HG03060 (cell line): ENCODE data around the gene USP7.
"Not testable (repeated sequence)": the region's sequence is repeated elsewhere in the genome, so short reads cannot be mapped to it uniquely, and the experiment has no call there.

Experiments
- ATAC-seq: cut with Tn5 transposase; IDR thresholded peaks from one replicate; pipeline ENCODE4 v1.9.1; 2021; ENCODE audit warnings: low read depth, moderate number of reproducible peaks; ENCODE audit not compliant: unreplicated experiment

USP7 gene

DNA sequence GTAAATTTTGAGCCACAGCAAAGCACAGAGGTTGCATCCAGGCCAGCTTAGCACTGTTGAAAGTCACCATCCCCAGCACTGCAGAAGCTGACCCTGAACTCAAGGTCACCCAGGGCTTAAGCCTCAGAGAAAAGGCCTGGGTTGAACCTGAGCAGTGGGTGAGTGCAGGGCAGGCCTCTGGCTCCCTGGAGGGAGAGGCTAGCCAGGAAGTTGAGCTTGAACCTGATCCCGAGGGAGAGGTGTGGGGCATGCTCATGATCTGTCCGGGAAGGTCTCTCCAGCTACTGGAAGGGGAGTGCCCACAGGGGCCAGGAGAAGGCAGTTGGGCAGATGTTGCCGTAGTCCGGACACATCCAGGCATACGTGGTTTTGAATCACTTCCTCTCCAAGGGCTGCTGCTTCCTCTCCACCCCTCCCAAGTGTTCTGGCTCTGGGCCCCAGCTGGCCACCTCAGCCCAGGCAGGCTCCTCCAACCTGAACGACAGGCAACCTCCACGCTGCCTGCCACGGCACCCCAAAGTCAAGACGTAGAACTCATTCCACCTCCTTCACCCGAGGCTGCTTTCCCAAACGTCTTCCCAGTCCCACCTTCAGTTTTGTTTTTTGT lies 113.3 kb downstream of the USP7 start:
- ATAC-seq, result no peak

DNA sequence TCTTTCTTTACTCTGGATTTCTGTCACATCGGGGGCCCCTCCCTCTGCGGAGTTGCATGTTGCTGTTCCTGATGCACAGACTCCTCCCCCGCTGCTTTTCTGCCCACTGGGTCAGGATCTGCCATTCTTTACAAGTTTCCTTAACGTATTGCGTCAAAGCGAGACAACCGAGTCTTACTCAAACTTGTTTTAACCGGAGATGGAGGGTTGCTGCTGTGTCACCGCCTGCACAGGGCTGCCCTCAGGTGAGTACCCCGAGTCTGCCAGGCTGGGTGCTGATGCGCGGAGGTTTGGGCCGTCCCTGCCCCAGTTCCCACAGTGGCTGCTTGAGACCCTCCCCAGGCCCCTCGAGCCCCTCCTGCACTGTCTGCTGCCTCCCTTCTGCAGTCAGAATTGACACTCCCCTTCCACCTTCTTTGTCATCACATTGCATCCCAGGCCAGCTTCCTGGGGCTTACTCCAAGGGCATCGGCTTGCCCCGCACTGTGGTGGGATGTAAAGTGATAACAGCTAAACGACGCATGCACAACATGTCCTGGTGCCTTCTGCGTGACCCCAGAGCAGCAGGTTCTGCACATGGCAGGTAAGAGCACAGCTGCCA lies 114.2 kb downstream of the USP7 start:
- ATAC-seq, result no peak

DNA sequence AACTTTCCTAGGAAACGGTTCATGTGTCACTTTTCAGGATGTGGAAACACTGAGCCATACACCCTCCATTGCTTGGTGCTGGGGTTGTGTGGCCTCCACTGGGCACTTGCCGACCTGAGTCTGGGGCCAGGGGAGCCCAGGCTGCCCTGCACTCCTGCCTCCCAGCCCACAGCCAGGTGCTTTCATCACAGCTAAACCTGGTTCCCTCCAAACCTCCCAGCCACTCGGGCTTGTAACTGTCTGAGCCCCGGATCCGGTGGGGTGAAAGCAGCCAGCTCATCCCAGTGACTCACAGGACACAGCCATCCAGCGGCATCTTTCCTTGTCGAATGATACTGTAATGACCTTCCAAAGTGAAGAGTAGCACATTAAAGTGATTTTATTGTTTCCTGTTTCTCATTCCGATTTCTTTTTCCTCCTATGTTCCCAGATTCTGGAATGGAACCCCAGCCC lies 114.7 kb downstream of the USP7 start:
- no peak for ATAC-seq

DNA sequence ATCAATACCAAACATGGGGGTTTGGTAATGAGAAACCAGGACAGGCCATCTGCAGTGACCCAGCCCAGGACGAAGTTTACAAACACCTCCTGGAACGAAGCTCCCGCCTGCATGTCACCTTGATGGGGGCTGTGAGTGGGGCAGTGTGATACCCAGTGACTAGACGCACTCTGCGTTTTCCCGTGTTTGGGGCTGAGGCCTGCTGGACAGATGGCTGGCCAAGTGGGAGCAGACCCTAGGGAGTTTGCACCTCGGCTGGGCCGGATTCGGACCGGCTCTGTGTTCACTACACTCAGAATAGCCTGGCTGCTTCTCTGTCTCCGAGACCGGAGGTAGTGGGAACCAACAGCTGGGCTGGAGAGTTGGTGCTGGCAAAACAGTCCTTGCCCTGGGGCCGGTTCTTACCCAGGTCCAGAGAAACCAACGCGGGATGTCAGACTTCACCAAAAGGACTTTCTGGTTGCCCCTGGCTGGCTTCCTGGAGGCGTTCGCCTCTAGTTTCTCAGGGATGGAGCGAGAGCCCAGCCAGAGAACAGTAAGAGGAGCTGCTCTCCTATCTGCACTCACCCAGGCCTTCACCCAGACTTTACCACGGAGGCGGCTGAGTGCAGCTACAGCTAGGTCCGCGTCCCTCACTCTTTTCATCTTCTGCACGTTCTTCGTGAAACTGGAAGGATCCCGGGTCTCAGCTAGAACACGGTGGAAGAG lies 115.3 kb downstream of the USP7 start:
- no peak for ATAC-seq

DNA sequence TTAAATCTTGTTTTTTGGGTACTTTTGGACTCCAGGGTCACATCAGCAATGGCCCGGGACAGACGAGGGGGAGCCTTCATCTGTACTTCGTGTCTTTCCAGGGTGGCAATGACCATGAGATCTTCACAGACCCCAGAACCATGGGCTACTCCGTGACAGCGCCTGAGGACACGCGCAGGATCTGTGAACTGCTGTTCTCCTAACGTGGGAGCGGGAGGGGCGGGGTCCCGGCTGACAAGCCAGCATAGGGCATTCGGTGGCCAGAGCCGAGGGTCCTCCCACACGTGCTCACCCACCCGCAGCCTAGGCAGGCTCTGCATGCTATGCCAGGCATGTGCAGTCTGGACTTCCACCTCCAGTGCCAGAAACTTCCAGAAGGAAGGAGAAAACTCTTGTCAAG lies 116.1 kb downstream of the USP7 start:
- no peak for ATAC-seq

DNA sequence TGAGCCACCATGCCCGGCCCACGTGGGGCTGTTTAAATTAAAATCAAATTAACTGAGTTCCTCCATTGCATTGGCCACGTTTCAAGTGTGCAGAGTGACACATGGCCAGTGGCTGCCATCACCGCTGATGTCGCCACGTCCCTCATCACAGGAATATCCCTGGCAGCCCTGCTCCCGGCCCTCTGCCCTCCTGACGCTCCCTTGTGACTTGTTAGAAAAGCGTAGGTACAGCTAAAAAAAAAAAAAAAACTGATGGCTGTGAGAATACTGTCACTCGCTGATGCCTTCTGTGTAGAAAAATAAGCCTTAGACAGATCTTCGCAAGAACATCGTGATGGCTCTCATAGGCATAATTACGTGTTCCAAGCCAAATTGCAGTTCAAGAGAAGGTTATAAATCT lies 116.6 kb downstream of the USP7 start:
- no peak for ATAC-seq

DNA sequence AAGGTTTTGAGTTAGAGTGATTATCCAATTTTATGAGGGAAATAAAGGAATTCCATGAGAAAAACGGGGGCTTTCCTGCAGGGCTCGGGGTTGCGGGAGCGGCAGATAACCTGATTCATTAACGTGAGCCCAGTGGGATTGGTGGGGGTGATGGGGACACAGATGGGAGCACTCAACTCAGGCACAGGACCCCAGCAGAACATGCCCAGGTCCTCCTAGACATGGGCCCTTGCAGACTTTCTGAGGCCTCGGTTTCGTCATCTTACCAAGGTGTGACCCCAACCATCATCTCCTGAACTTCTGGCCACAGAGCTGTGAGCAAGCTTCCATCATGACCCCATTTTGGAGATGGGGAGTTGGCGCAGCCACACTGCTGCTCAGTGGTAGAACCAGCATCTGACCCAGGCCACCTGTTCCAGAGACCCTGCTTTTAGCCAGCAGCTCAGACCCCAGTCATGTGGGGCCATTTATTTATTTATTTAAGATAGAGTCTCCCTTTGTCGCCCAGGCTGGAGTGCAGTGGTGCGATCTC lies 117.2 kb downstream of the USP7 start:
- ATAC-seq, result no peak

DNA sequence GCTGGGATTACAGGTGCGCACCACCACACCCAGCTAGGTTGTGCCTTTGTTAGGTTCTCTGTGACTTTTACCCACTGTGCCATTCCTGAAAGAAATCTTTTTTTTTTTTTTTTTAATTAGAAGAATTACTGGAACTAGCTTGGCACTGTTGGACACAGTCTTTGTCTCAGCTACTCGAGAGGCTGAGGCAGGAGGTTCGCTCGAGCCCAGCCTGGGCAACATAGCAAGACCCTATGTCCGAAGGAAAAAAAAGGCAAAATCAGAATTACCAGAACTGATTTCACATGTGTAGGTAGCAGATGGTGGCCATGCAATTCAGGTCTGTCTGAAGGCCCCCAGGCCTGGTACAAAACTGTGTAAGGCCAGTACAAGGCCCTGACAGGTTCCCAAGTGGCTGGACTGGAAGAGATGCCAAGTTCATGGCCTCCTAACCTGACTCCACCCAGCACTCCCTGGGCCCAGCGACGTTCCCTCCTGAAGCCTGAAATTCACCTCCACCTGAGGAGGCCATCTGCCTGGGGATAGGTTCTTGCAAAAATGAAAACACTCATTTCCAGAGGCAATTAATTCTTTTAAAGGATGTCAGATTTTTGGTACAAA lies 117.9 kb downstream of the USP7 start:
- no peak for ATAC-seq

DNA sequence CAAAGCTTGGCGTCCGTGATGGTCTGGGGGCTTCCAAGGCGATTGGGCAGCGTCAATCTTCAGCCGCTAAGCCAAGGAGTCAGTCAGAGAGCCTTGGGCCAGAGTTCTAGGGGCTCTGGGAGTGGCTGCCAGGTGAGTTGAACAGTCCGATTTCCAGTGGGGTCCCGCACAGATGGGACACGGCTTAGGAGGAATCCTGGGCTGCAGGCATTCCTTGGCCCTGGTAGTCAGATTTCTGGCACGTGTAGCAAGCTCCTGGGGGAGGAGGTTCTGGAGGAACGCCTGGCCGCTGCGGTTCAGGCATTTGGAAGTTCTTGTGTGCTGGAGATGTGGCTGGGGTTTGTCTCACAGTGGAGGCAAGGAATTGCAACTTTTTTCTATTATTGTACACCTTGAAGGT lies 120.4 kb downstream of the USP7 start:
- not testable (repeated sequence) for ATAC-seq
